NCI-H69 (cell line): Measurements from ENCODE around the gene PARD3.
"Not testable (repeated sequence)": the region's sequence is repeated elsewhere in the genome, so short reads cannot be mapped to it uniquely, and the experiment has no call there.

Experiments used
- DNase-seq: peaks from one replicate; lab custom pipeline; 2025; lab: John Stamatoyannopoulos, UW

The PARD3 gene

DNA sequence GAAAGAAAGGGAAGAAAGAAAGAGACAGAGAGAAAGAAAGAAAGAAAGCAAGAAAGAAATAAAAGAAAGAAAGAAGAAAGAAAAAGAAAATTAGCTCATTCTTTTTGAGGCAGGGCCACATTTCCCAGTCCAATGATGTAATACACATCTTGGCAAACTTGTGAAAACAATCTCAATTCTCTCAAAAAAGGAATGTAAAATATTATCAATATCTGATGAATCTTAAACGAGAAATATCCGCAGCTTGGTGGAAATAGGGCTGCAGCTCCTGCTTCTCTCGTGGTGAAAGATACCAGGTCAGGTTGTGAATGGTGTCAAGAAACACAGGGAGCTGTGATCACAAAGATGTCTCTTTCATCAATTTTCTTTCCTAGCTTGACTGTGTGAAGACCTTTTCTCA, 741.0 kb downstream of the PARD3 start:
- no peak for DNase-seq

- DNase-seq: not testable (repeated sequence)
These were observed 747.4 kb downstream of the PARD3 start for GRCh38 chr10:34067741-34068140.

DNA sequence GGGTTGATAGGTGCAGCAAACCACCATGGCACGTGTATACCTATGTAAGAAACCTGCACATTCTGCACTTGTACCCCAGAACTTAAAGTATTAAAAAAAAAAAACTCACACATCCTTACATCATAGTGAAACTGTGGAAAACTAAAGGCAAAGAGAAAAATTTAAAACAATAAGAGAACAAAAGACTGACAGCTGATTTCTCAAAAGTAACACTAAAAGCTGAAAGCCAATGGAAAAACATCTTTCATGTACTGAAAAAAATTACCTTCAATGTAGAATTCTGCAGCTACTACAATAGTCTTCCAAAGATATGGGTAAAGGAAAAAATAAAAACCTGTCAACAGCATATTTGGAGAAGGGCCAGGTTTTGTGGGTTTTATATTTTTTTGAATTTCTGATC, 751.5 kb downstream of the PARD3 start:
- DNase-seq: no peak

GRCh38 chr10:34061841-34062240, 753.3 kb downstream of the PARD3 start:
- no peak for DNase-seq
